Activated T-cell treated with anti-CD3 and anti-CD28 coated beads for 4 hours (primary cell): ENCODE results near the gene GREM1.

Source experiments
- DNase-seq: peaks from one replicate; pipeline ENCODE4 v3.0.0-alpha.2; 2020

GREM1 gene

GRCh38 chr15:32790352-32790999, 72.7 kb downstream of the GREM1 start:
- no peak for DNase-seq

GRCh38 chr15:32792436-32792835, 74.6 kb downstream of the GREM1 start:
- no peak for DNase-seq
